ENCODE measurements around the gene DESI2. TPM values are rescaled to one million over a fixed set of nuclear protein-coding genes. Genes with fewer than 3 reads are reported as not detected.
"Not testable (repeated sequence)": the region's sequence is repeated elsewhere in the genome, so short reads cannot be mapped to it uniquely, and the experiment has no call there.

DESI2 gene
- polyA plus RNA-seq, 2 of the 4 experiments (the other 2 are of a cell fraction), result 29.3 to 57.8 TPM

DNA sequence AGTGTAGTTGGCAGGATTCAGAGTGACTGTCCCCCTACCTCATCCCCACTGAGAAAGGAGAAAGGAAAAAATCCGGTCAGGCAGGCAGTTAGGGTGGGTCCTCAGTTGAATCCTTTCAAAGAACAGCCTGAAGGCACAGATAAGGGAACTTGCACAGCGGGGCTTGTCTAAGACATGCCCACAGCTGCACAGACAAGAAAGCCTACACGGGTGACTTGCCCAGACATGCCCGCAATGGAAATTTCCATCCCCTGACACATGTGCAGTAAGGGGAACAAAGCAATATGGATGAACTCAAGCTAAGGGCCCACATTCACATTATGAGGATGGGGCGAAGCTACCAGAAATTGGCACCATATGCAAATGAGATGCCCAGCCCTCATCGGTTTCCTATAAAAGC lies 82.5 kb downstream of the DESI2 start:
- CTCF ChIA-PET, result no interaction called here
- DNase-seq (ENCODE audit: low read depth in 1 of 2, low spot score in 1 of 2) (peak in 1 of 2 experiments; percentile 38), FAIRE-seq (no peak), ATAC-seq (no peak)
- POLR2A ChIA-PET, result no interaction called here
- H3K4me2 ChIP-seq, result no peak overlapping the region
- 89% methylated on average over 6 of the region's 6 CpGs for WGBS (ENCODE audit: missing lambda C conversion rate)
- H3K27ac ChIP-seq, result peak overlapping the region; percentile 49 to 72; a peak in 5 of 6 replicates
- H3K4me1 ChIP-seq, result peaks cover 13% of the 10 kb centered on the region; the same call in 2 of the 3 replicates
- peaks cover 13% of the 10 kb centered on the region for H3K9me3 ChIP-seq
- no peak overlapping the region for H3K4me3 ChIP-seq
- peak; percentile 34; the same call in 1 of the 2 replicates for TF ChIP-seq EHF (CRISPR knock-in tag; IDR thresholded peaks at IDR 0.05)
- TF ChIP-seq ZFP36 (IDR thresholded peaks at IDR 0.05; ENCODE audit: borderline replicate concordance, partially characterized antibody), result peak; percentile 98
- TF ChIP-seq TP53 (CRISPR knock-in tag; IDR thresholded peaks at IDR 0.05), result peak; percentile 93
- no peak for TF ChIP-seq CHD2 (IDR thresholded peaks at IDR 0.05; ENCODE audit: low read length, partially characterized antibody)
- no peak for TF ChIP-seq HOXB5 (CRISPR knock-in tag; IDR thresholded peaks at IDR 0.05)
- TF ChIP-seq, protein P1, sequence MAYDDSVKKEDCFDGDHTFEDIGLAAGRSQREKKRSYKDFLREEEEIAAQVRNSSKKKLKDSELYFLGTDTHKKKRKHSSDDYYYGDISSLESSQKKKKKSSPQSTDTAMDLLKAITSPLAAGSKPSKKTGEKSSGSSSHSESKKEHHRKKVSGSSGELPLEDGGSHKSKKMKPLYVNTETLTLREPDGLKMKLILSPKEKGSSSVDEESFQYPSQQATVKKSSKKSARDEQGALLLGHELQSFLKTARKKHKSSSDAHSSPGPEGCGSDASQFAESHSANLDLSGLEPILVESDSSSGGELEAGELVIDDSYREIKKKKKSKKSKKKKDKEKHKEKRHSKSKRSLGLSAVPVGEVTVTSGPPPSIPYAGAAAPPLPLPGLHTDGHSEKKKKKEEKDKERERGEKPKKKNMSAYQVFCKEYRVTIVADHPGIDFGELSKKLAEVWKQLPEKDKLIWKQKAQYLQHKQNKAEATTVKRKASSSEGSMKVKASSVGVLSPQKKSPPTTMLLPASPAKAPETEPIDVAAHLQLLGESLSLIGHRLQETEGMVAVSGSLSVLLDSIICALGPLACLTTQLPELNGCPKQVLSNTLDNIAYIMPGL (CRISPR knock-in tag; IDR thresholded peaks at IDR 0.05; ENCODE audit: borderline replicate concordance), result no peak

DNA sequence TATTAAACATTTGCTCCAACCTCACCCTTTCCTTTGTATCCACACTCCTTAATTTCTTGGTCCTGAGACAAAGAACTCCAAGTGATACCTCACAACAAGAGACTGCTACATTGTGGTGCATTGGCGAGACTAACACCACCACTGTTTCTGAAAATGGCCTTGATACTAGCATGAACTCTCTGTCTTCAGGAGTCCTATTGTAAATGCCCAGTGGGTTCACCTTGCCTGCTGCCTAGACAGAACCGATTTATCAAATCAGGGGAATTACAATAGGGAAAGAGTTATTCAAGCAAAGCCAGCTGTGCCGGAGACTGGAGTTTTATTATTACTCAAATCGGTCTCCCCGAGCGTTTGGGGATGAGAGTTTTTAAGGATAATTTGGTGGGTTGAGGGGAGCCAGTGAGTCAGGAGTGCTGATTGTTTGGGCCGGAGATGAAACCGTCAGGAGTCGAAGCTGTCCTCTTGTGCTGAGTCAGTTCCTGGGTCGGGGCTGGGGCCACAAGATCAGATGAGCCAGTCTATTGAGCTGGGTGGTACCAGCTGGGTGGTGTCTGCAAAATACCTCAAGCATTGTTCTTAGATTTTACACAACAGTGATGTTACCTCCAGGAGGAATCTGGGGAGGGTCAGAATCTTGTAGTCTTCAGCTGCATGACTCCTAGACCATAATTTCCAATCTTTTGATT lies 83.1 kb downstream of the DESI2 start:
- Histone ChIP-seq H3K27ac (peak overlapping the region; percentile 49 to 72; a peak in 5 of 6 replicates), H3K4me1 (peaks cover 10% of the 10 kb centered on the region; the same call in 2 of the 3 replicates), H3K4me3 (no peak overlapping the region), H3K4me2 (no peak overlapping the region), H3K9me3 (peaks cover 13% of the 10 kb centered on the region)
- CTCF ChIA-PET, result no interaction called here
- no peak for TF ChIP-seq BHLHE40 (IDR thresholded peaks at IDR 0.05; ENCODE audit: low read depth, low read length)
- TF ChIP-seq, protein P1 (CRISPR knock-in tag; IDR thresholded peaks at IDR 0.05; ENCODE audit: borderline replicate concordance), result no peak
- TF ChIP-seq HOXA7 (CRISPR knock-in tag; IDR thresholded peaks at IDR 0.05), result no peak
- no peak for TF ChIP-seq RARB (CRISPR knock-in tag; IDR thresholded peaks at IDR 0.05)
- DNase-seq (ENCODE audit: low read depth in 1 of 2, low spot score in 1 of 2) (no peak), ATAC-seq (no peak), FAIRE-seq (no peak)
- POLR2A ChIA-PET, result no interaction called here
- WGBS (ENCODE audit: missing lambda C conversion rate), result 84% methylated on average over 10 of the region's 10 CpGs

DNA sequence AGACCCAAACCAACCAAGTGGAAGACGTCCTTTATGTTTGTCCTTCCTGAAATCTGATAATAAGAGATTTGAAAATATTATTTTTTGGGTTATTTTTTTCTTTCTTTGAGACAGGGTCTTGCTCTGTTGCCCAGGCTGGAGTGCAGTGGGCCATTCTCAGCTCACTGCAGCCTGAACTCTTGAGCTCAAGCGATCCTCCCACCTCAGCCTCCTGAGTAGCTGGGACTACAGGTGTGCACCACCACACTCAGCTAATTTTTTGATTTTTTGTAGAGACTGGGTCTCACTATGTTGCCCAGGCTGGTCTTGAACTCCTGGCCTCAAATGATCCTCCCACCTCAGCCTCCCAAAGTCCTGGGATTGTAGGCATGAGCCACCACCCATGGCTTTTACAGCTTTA lies 86.2 kb downstream of the DESI2 start:
- DNase-seq (ENCODE audit: low read depth in 1 of 2, low spot score in 1 of 2); H3K27ac ChIP-seq; FAIRE-seq; H3K4me1 ChIP-seq; H3K4me2 ChIP-seq; ATAC-seq; POLR2A ChIA-PET; H3K4me3 ChIP-seq: not testable (repeated sequence)
- peaks cover 13% of the 10 kb centered on the region for H3K9me3 ChIP-seq
- CTCF ChIA-PET, result interaction anchor here (0.8 to 1.2 kb wide), 2 partner anchors 17 to 135 kb away, joined by 4 read pairs; no protein-coding TSS in a partner anchor
- 49% methylated on average over 2 of the region's 2 CpGs for WGBS (ENCODE audit: missing lambda C conversion rate)

DNA sequence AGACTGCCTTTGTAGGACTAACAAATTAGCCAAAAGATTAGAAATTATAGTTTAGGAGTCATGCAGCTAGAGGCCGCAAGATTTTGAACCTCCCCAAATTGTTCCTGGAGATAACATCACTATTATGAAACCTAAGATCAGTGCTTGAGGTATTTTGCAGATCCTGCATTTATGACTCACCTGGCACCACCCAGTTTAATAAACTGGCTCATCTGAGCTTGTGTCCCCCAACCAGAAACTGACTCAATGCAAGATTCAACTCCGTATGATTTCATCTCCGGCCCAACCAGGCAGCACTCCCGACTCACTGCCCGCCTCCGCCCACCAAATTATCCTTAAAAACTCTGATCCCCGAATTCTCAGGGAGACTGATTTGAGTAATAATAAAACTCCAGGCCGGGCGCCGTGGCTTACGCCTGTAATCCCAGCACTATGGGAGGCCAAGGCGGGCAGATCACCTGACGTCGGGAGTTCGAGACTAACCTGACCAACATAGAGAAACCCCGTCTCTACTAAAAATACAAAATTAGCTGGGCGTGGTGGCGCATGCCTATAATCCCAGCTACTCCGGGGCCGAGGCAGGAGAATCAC lies 87.2 kb downstream of the DESI2 start:
- H3K4me3 ChIP-seq; FAIRE-seq; TF ChIP-seq FOSL2 (IDR thresholded peaks at IDR 0.05): not testable (repeated sequence)
- peak; percentile 30 for TF ChIP-seq MAFK (IDR thresholded peaks at IDR 0.05; ENCODE audit: partially characterized antibody)
- peak; percentile 40 for TF ChIP-seq FOSL2 (CRISPR knock-in tag; IDR thresholded peaks at IDR 0.05)

More for the DNA sequence above, 87.2 kb downstream of the DESI2 start:
- ChIA-PET CTCF (interaction anchor here (1.2 kb wide), 1 partner anchor 136 kb away, joined by 4 read pairs; no protein-coding TSS in a partner anchor), POLR2A (interaction anchor here (0.7 kb wide), 1 partner anchor 124 kb away, joined by 3 read pairs; the partner anchor contains the start of gene HNRNPU)
- DNase-seq (ENCODE audit: low read depth in 1 of 2, low spot score in 1 of 2) (peak in 1 of 2 experiments; percentile 51), ATAC-seq (peak; percentile 53 to 62; a peak in 4 of 6 replicates)
- not testable (repeated sequence) for H3K4me1 ChIP-seq
- Histone ChIP-seq H3K27ac (peak overlapping the region in 1 of 2 experiments; percentile 43; a peak in 2 of 6 replicates), H3K4me2 (peak overlapping the region; percentile 10; the same call in 1 of the 3 replicates), H3K9me3 (peaks cover 11% of the 10 kb centered on the region)
- 71% methylated on average over 20 of the region's 20 CpGs for WGBS (ENCODE audit: missing lambda C conversion rate)
